Measurements from ENCODE around the gene SP6.

DNA sequence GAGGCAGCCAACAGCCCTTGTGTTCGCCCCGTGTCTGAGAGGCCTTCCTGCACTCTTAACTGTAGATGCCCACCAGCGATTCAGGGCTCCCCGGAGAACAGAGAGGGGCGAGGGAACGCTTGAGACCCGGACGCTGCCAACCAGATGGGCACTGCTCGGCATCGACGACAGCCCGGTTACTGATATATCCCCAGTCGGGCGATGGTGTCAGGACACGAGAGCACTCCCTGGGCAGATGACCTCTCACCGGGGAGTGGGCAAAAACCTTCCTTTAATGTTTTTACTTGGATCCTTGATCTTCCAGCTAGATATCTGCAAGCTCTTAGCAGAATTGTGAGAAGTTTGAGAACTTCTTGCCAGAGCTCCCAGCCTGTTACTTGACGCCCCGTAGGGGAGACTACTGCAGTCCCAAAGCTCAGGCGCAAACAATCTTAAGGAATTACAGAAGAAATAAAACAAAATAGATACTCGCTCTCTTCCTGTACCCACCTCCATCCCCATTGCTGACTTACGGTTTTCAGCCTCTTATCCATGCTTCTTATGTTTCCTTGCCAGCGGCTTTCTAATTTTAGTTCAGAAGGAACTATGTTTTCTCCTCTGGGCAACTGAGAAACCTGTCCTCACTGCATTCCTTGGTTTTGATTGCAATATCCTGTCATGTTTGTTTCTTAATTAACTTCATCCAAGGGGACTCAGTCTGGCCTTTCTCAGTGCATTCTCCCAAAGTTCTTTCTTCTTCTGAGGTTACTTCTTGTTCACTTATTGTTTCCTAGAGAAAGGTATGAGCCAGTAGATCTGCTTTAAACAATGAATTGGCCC lies 45.9 kb upstream of the SP6 start:
- TF ChIP-seq, protein P1, sequence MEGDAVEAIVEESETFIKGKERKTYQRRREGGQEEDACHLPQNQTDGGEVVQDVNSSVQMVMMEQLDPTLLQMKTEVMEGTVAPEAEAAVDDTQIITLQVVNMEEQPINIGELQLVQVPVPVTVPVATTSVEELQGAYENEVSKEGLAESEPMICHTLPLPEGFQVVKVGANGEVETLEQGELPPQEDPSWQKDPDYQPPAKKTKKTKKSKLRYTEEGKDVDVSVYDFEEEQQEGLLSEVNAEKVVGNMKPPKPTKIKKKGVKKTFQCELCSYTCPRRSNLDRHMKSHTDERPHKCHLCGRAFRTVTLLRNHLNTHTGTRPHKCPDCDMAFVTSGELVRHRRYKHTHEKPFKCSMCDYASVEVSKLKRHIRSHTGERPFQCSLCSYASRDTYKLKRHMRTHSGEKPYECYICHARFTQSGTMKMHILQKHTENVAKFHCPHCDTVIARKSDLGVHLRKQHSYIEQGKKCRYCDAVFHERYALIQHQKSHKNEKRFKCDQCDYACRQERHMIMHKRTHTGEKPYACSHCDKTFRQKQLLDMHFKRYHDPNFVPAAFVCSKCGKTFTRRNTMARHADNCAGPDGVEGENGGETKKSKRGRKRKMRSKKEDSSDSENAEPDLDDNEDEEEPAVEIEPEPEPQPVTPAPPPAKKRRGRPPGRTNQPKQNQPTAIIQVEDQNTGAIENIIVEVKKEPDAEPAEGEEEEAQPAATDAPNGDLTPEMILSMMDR (IDR thresholded peaks at IDR 0.05; ENCODE audit: poor library complexity) = no peak
- no peak for TF ChIP-seq EZH2 (IDR thresholded peaks at IDR 0.05; ENCODE audit: borderline replicate concordance)

Measured in hepatocyte (in vitro differentiated cells).